ENCODE data around the gene MFSD2A.
"Not testable (repeated sequence)": the region's sequence is repeated elsewhere in the genome, so short reads cannot be mapped to it uniquely, and the experiment has no call there.

Gene MFSD2A

DNA sequence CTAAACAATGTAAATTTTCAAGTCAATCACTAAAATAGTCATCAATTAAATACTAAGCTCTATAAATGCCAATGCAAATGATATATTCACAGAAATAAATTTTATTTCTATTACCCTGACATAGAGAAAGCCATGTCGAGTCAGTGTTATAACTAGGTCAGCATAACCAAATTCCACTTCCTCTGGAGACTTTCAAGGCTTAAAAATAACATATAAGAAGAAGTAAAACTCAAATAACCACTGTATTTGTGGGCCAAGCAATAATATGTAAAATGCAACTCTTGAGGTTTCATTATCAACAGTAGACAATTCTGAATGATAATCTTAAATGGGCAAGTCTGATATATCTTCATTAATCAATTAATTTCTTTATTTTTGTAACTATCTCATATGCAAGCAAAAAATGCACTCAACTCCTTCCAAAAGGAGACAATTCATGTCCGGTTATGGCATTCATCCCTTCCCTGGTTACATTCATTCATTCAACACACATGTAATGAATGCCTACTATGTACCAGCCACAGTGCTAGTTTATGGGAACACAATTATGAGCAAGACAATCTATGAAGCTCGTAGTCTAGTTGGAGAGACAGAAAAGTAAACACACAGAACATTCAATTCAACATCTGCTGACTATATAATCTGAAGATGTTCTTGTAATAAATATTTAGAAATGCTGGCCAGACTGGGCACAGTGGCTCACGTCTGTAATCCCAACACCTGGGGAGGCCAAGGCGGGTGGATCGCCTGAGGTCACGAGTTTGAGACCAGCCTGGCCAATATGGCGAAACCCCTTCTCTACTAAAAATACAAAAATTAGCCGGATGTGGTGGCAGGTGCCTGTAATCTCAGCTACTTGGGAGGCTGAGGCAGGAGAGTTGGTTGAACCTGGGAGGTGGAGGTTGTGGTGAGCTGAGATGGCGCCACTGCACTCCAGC, 48.5 kb downstream of the MFSD2A start:
- DNase-seq (ENCODE audit: low read depth in 2 of 2) = no peak

DNA sequence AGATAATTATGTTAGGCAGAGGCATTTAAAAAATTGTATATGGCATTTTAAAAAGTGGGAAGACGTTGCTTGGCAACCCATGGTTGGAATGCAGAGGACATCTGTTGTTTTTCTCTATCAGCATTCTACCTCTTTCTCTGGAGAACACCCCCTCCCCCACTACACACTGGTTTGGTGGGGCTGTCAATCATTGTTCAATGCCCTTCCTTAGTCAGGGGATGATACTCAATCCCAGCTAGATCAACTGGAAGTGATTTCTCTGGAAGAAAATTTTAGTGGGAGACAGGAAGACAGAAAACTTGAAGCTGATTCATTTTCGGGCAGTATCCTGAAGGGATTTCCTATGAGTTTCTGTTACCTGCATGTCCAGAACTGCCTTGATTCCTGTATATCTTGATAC, 49.9 kb downstream of the MFSD2A start:
- DNase-seq (ENCODE audit: low read depth in 2 of 2) = no peak

DNA sequence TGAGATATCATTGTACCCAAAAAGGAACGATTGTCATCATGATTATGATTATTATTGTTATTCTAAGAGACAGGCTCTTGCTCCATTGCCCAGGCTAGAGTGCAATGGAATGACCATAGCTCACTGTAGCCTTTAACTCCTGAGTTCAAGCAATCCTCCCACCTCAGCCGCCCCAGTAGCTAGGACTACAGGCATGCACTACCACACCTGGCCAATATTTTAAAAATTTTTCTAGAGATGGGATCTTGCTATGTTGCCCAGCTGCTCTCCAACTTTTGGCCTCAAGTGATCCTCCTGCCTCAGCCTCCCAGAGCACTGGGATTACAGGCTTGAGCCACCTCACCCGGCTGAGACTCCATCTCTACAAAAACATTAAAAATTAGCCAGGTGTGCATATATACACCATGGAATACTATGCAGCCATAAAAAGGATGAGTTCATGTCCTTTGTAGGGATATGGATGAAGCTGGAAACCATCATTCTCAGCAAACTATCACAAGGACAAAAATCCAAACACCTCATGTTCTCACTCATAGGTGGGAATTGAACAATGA, 52.6 kb downstream of the MFSD2A start:
- DNase-seq (ENCODE audit: low read depth in 2 of 2) = not testable (repeated sequence)

DNA sequence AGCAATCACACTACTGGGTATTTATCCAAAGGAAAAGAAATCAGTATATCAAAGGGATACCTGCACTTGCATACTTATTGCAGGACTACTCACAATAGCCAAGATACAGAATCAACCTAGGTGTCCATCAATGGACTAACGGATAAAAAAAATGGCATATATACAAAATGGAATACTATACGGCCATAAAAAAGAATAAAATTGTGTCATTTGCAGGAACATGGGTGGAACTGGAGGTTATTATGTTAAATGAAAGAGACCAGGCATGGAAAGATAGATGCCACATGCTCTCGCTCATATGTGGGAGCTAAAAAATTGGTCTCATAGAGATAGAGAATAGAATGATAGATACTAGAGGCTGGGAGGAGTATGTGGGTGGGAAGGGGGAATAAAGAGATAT, 56.3 kb downstream of the MFSD2A start:
- no peak for DNase-seq (ENCODE audit: low read depth in 2 of 2)

DNA sequence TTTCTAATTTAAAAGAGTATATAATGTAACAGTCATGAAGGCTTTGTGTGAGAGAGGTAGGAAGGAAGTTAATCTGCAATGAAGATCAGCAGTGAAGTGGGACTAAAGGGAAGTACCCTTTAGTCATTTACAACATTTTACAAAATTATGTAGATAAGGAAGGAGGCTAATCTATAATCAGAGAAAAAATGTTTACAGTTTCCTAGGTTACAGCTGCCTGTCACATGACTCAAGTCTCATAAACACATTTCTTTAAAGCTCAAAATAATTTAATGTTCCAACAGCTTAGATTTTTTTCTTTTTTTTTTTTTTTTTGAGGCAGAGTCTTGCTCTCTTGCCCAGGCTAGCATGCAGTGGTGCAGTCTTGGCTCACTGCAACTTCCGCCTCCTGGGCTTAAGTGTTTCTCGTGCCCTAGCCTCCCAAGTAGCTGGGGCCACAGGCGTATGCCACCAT, 59.3 kb downstream of the MFSD2A start:
- no peak for DNase-seq (ENCODE audit: low read depth in 2 of 2)

DNA sequence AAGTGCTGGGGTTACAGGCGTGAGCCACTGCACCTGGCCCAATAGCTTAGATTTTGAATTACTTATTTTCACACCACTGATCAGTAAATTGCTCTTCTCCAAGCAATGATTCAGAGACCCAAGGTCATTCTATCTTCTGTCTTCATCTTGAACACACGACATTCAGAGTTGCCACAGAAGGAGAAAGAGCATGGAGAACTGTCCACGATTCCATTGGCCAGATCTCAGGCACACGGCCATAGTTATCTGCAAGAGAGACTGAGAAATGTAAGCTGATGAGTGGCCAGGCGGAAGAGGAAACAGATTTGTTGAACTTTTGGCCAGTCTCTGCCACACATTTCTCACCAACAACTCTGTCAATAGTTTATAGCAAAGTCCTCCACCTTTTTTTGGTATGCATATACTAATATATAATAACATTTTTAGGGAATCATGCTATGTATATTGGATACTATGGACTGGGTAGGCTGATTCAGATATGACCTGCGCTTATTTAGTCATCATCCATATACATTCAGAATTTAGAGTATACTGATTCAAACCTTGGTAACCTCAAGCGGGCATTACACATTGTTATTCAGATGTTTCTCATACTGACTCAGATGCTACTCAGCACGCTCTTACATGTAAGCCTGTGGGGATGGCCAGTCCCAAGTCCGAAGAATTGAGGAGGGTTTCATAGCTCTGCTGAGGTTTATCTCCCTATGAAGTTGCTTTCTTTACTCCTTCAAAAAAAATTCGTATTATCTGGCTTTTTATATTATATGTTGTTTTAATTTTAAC, 60.1 kb downstream of the MFSD2A start:
- DNase-seq (ENCODE audit: low read depth in 2 of 2) = peak; percentile 65 to 66

DNA sequence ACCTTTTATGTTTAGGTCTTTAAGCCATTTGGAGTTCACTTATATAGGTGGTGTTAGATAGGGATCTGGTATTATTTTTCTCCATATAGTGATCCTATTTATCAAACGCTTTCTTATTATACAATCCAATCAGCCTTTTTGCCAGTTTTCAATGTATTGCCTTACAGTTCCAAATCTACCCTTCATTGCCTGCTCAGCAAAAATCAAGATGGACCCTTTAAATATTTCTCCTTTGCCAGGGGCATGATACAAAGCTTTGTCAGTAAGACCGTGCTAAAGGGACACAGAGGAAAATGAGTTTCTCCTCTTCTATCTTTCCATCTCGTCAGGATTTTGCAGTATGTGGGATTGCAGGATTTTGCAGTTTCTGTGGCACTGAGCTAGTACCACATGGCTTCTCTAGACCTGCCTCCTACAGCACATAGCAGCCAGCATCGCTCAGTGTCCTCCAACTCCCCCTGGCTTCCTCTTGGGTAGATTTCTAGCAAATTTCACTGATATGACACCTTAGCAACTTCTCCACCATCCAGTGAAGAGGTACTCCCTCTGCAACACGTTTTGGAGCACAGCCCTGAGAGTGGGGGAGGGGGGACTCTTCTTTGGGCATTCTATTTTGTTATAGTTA, 63.1 kb downstream of the MFSD2A start:
- no peak for DNase-seq (ENCODE audit: low read depth in 2 of 2)

All from fibroblast of skin of left quadriceps (primary cell).